HG03521 (cell line): ENCODE measurements around the gene STXBP2.
A peak's percentile ranks its signal among the peaks of the same experiment; 100 is the strongest.

Experiments used
- ATAC-seq: cut with Tn5 transposase; IDR thresholded peaks from one replicate; pipeline ENCODE4 v1.9.1; 2021; ENCODE audit warnings: mild to moderate bottlenecking, moderate library complexity; ENCODE audit not compliant: unreplicated experiment

Gene STXBP2

GRCh38 chr19:7677669-7678311, 40.9 kb downstream of the STXBP2 start:
- no peak for ATAC-seq

DNA sequence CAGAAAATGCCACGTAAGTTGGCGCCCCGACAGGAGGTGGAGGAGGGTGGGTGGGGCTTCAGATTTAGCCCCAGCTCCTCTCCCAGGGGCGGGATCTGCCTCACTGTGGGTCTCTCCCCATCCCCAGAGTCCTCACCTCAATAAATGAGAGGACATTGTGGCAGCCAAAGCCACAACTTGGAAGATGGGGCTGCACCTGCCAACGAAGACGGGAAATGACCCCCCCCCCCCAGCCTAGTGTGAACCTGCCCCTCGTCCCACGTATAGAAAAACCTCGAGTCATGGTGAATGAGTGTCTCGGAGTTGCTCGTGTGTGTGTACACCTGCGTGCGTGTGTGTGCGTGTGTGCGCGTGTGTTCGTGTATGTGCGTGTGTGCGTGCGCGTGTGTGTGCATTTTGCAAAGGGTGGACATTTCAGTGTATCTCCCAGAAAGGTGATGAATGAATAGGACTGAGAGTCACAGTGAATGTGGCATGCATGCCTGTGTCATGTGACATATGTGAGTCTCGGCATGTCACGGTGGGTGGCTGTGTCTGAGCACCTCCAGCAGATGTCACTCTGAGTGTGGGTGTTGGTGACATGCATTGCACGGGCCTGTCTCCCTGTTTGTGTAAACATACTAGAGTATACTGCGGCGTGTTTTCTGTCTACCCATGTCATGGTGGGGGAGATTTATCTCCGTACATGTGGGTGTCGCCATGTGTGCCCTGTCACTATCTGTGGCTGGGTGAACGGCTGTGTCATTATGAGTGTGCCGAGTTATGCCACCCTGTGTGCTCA, 42.3 kb downstream of the STXBP2 start:
- ATAC-seq, result no peak

DNA sequence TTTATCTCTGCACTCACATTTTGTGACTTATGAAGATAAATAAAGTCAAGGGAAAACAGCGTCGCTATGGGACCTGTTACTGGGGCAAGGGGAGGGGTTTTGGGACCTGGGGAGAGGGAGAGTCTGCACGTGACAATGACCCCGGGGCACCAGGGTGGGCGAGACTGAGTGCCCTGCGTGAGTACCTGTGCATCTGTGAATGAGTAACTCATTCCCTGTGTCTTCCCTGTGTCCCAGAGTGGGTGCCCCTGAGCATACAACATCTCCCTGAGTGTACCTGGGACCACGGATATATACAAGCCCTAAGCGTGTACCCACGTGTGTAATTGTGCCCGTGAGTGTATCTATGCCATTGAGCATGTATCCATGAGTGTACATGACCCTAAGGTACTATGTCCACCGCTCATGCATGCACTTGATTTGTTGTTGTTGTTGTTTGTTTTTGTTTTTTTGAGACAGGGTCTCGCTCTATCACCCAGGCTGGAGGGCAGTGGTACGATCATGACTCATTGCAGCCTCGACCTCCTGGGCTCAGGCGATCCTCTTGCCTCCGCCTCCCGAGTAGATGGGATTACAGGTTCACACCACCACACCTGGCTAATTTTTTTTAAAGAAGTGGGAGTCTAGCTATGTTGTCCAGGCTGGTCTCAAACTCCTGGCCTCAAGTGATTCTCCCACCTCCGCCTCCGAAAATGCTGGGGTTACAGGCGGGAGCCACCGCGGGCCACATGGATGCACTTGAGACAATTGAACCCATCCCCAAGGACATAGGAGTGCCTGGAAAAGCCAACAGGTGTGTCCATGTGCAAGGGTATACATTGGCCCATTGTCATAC, 43.1 kb downstream of the STXBP2 start:
- no peak for ATAC-seq

- ATAC-seq, result peak; percentile 63
Observed at GRCh38 chr19:7680606-7681339, 43.9 kb downstream of the STXBP2 start, which contains the start of gene TRAPPC5. Gene TRAPPC5 (plus strand): TSS chr19:7680833. CDS start chr19:7682254, 1,421 bp downstream.

DNA sequence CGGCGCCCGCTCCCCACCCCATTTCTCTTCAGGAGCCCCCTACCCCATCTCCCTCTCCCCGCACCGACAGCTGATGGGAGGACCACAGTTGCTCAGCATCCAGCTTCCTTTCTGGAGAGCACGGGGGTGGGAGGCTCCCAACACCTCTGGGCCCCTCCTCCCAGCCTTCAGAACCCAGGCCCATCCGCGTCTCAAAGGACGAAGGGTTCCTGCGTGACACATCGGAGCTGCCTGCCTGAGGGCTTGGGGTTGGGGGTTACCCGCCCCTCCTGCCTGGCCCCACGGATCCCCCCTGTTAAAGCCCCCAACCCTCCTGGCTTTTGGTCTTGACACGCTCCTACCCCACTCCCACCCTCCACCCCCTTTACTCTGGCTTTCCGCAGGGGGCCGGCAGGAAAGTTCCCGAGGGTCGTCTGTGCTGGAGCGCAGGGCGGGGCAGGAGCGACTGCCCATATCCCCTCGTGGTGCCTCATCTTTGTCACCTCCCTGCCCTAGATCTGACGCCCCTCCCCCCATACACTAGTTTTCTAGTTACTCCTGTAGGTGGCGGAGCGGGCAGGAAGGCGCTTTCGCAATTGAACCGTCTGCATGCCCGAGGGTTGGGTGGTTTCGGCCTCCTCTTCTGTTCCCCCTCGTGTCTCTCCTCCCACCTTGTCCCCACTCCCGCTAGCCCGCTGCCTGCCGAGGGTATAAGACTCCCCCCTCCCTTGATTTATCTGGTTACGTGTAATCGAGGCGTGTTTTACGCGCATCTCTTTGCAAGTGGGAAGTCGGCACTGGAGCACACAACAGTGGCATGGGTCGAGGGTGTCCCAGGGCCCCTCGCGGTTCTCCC, 44.6 kb downstream of the STXBP2 start:
- ATAC-seq, result no peak

GRCh38 chr19:7682175-7682855, 45.4 kb downstream of the STXBP2 start:
- ATAC-seq, result no peak

GRCh38 chr19:7685546-7686445, 48.9 kb downstream of the STXBP2 start:
- no peak for ATAC-seq

DNA sequence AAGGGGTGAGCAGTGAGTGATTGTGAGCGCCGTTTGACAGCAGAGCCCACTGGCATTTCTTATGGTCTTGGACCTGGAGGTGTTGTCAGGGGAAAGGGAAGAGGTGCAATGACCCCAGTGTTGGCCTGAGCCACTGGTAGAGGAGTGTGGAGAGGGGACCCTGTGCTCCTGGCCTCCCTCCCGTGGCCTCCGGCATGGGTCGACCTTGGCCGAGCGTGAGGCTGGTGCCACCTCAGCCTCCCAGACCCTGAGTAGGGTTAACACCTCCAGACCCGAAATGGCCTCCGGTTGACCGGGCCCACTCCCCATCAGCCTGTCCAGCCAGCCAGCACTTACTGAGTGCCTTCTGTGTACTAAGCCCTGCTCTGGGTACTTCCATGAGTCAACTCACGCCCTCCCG, 50.3 kb downstream of the STXBP2 start:
- no peak for ATAC-seq

GRCh38 chr19:7689165-7689564, 52.3 kb downstream of the STXBP2 start:
- no peak for ATAC-seq

GRCh38 chr19:7690779-7691258, 53.9 kb downstream of the STXBP2 start:
- ATAC-seq, result no peak

DNA sequence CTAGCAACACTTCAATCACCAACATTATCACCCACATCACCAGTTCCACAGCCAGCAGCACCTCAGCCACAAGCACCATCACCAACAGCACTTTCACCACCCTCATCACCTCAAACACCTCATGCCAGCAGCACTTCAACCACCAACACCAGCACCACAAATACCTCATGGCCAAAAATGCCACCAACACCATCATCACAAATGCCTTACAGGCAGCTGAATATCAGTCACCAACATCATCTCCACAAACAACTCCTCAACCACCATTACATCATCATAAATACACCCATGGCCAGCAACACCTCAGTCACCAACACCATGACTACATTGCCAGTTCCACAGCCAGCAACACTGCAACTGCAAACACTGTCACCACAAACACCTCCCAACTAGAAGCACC, 54.6 kb downstream of the STXBP2 start:
- ATAC-seq, result no peak

DNA sequence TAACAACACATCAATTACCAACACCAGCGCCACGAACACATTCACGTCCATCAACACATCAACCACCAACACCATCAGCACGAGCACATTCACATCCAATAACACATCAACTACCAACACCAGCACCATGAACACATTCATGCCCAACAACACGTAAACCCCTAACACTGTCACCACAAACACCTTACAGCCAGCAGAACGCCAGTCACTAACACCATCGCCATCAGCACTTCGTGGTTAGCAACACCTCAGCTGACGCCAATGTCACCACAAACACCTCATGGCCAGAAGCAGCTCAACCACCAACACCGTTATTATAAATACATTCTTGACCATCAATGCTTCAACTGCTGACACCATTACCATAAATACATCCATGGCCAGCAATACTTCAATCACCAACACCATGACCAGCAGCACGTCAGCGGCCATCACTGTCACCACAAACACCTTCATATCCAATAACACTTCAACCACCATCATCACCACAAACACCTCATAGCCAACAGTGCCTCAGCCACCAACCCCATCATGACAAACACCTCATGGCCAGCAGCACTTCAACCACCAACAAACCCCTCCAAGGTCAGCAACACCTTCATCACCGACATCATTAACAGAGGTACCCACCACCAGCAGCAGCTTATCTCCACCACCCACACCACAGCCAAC, 55.6 kb downstream of the STXBP2 start:
- no peak for ATAC-seq

DNA sequence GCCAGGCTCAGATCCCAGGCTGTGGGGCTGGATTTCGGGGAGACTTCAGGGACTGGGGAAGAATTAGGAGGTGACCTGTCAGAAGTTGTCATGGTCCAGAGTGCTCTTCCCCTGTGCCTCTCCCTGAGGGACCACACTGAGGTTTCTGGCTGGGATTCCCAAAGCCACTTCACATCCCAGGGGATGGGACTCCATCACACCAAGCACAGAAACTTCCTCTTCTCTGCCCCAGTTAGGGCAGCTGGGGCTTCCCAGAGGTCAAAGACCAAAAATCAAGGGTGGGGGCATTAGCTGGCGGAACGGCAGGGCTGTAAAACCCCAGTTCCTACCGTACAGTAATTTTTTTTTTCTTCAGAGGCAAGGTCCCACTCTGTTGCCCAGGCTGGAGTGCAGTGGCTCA, 57.6 kb downstream of the STXBP2 start:
- no peak for ATAC-seq
